Stimulated activated CD4-positive, alpha-beta T cell treated with anti-CD3 and anti-CD28 coated beads, Interleukin-1b, Interleukin-23, amount 100 ng/mL, for 48 hours (primary cell): Measurements from ENCODE around the gene KRT84.
"Not testable (repeated sequence)": the region's sequence is repeated elsewhere in the genome, so short reads cannot be mapped to it uniquely, and the experiment has no call there.

ENCODE experiments used
- DNase-seq: peaks from one replicate; pipeline ENCODE4 v3.0.0-alpha.2; 2020

KRT84 gene

DNA sequence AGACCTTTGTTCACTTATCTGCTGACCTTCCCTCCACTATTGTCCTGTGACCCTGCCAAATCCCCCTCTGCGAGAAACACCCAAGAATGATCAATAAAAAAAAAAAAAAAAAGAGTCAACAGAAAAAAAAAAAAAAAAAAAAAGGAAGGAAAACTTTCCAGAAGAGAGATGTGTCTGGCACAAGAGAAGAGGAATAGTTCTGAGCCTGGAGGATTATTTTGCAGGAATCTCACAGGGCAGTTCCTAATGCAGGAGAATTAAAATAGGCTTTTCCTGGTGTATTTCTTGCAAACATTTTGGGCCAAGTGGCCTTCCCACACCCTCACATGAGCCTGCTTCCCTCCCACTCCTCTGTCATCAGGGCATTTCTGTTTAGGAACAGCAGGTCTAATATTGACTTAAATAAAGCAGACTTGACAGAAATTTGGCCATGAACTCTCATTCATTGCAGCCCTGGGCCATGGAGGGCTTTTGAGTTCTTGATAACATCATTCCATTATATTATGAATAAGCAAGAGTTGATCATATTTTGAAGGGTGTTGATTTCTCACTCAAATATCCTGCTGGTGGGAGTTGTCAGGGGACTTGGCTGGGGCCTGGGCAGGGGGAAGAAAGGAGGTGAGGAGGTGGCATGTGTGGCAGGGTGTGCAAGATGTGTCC lies 25.3 kb upstream of the KRT84 start:
- DNase-seq = not testable (repeated sequence)

DNA sequence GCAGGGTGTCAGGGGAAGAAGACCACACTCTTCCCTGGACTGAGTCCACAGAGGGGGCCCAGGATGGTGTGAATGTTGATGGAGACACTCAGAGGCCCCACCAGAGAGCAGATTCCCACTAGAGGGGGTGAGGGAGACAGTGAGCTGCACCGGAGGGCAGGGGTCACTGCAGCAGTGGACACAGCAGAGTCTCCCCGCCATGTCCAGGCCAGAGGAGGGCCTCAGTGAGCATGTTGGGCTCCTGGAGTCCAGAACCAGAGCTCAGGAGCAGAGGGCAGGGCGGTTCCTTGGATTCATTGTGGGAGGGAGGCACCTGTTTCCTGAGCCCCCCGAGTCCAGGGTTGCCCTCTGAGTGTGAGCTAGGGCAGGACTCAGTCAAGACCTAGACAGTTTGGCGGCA lies 22.5 kb upstream of the KRT84 start:
- DNase-seq = no peak

DNA sequence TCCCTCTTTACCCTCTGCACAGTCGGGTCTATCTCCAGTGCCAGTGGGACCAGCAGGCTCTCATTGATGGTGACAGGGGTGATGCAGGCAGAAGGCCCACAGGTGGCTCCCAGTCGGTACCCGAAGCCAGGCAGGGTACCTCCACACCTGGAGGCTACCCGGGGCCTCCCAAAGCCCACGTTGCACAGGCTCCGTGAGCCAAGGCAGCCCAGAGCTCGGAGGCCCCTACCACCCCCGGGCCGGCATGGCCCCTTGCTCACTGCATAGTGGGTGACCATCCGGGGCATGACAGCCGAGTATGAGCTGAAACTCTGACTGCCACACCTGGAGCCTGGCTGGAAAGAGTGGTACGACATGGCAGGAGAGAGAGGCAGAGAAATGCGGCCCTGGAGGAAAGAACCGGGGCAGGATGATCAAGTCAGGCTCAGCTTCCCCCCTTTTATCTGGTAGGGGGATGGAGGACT lies 20.5 kb upstream of the KRT84 start, which contains the start of gene KRT82:
KRT82 (minus strand) TSS at position 414 of the 464 bp plus-strand sequence; CDS start at position 356, 58 bp downstream.
- no peak for DNase-seq

DNA sequence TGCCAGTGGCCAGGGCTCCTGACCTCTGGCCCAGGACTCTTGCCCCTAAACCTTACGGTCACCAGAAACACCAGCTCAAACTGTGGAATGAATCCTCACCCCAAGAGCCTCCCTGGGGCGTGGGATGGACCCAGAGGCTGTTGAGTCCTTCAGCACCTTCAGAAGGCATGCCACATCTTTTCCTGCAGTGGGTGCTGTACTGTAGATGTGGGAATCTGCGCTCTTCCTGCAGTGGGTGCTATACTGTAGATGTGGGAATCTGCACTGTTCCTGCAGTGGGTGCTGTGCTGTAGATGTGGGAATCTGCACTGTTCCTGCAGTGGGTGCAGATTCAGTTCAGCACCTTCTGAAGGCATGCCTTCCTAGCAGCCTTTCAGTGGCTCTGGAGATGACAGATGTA lies 19.5 kb upstream of the KRT84 start:
- no peak for DNase-seq

DNA sequence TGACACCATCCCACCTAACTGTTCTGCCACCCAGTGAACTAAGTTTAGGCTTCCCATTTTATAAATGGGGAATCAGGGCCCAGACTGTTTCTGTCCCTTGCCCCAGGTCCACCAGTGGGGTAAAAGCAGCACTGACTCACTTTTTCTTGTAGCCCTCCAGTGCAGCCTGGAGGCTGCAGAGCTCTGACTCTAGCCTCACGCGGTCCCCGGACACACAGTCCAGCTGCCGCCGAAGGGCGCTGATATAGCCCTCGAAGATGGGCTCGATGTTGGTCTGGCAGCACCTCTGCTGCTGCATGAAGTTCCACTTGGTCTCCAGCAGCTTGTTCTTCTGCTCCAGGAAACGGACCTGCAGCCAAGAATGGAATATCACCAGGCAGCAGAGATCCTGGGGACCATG lies 18.1 kb upstream of the KRT84 start:
- no peak for DNase-seq

DNA sequence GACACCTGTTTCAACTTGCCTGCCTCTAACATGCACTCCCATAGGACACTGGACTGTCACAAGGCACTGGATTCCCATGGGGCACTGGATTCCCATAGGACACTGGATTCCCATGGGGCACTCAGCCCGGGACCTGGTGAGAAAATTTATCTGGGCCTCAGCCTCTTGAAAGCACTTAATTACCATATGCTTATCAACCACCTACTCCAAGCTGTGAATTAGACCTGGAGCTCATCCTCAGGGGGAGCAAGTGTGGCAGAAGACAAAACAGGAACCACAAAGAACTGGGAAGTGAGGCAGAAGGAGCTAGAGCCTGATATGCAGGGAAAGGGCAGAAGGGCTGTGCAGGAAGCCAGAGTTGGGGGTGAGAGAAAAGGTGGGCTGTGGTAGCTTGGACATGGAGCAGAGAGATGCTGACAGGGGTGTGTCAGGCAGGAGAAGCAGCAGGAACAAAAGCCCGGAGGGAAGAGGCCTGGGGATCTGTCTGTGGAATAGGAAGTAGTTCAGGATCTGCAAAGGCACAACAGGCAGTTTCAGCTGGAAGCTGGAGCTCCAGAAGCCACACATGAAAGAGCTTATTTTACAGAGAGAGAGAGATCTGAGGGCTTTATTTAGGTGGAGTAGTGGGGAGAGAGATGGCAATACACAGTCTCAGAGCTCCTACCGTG lies 17.6 kb upstream of the KRT84 start:
- DNase-seq = no peak

DNA sequence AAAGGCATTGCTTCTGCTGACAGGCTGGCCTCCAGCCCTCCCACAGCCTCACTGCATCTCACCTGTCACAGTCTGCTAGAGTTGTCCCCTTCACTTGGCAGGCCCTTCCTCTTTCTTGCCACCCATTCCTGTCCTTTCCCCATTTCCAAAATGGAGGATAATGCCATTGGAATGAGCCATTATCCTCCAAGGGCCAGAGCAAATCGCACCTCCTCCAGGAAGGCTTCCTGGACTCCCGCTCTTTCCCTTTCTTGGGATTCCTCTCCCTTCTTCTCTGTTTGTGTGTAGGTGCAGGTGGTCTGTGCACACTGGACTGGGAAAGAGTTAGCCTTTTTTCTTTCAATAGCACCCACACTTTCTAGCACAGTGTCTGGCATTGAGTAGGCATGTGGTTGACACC lies 16.9 kb upstream of the KRT84 start:
- no peak for DNase-seq

DNA sequence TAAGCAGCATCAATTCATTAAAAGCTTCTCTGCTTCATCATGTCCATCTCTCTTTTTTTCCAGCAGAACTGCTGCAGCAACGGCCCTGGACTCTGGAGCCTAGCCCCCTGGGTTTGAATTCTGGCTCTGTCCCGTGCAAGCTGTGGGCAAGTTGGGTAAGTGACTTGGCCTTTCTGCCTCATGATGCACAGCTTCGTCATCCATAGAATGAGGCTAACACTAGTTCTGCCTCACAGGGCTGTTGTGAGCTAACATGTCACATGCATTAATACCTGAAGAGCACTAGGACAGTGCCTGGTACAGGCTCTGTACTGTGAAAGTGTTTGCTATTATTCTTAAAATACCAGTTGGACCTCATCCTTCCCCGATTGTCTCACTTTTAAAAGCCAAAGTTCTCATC lies 16.5 kb upstream of the KRT84 start:
- no peak for DNase-seq

DNA sequence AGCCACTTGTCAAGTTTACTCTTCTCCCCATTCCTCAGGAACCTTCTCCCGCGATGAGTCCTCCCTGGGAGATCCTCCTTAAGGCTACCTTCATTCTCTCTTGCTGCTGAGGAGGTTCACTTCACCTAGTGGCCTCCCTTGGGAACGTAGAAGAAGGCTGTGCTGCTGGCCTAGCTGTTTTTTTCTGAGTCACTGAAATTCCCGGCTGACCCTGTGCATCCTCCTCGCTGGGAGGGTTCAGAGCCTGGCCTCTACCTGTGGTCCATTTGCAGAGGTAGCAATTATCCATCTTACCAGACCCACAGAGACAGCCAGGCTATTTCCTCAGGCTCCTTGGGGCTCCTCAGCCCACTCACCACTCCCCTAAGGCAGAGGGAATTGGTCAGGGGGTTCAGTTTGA lies 16.1 kb upstream of the KRT84 start:
- DNase-seq = no peak

DNA sequence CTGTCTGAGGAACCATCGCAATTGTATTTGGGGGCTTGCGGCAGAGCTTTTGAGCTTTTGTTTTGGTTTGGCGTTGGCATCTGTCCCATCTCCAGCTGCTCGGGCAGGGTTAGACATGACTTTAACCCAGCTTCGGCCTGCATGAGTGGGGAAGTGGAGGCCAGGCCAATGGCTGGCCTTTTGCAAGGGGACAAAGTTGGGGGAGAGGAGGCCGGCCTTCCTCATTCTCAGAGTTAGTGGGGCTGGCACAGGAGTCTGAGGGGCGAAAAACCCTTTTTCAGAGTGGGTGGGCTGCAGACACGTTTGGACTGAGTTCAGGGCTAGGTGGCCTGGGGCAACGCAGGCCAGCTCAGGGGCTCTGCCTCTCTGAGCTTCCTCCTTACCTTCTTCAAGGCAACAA lies 15.5 kb upstream of the KRT84 start:
- DNase-seq = no peak

DNA sequence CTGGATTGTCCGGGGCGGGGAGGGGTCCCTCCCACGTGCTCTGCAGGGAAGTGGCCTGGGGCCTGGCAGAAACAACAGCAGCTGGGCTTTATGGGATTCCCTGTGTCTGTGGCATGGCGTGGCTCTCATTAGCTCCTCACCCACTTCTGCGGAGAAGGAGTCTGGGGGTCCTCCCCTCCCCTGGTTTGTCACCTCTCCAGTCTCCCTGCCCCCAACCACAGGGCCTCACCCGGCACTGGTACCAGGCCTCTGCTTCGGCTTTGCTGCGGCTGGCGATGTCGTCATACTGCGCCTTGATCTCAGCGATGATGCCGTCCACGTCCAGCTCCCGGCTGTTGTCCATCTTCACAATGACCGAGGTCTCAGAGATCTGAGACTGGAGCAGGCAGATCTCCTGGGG lies 14.3 kb upstream of the KRT84 start:
- no peak for DNase-seq

DNA sequence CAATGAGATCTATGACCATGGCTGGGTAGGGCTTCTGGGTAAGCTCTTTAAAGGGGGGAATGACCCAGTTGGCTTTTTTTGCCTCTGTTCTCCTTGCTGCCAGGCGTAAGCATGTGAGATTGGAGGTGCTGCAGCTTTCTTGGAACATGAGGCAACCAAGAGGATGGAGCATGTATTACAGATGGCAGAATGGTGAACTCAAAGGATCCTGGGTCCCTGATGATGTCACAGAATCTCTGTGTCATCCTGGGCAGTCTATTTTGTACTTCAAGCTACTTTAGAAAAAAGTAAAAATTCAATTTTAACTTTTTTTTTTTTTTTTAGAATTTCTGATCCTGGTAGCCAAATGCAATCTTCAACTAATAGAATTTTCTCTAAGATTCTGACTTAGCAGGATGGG lies 12.7 kb upstream of the KRT84 start:
- DNase-seq = no peak

DNA sequence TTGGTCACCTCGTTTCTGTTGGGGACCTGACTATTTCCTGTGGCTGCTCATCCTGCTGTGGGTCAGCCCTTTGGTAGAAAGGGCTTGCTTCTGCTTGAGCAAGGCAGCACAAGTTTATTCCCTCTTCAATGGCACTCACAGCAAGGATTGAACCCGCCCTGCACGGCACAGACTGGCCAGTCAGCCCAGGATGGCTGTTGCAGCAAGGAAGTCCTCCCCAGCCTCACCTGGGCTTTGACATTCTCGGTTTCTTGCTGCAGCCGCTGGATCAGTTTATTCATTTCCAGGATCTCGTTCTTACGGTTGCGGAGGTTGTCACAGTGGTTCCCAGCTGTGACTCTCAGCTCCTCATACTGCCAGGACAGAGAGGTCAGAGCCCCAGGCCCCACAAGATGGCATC lies 11.2 kb upstream of the KRT84 start:
- DNase-seq = no peak

DNA sequence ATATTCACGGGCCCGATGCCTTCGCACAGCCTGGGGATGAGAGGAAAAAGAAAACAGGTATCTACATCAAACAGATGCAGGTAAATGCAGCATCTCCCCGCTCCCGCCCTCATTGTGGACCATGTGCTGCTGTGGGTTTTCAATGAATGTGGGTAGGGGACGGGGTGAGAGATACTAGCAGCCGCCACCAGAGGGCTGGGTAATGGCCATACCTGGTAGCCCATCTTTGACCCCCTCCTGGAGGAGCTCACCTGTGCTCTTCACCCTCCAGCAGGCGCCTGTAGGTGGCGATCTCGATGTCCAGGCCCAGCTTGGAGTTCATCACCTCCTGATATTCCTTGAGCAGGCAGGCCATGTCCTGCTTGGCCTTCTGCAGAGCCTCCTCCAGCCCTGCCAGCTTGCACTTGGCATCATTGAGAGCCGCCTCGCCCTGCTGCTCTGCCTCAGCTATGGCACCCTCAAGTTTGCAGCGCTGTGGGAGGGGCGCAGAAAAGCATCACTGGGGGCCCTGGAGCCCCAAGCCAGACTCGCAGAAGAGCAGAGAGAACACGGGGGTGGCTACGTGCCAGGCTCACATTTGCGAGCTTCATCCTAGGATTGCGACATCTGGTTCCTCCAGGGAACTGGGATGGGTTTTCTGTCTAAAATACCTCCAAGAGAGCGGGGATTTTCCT lies 10.4 kb upstream of the KRT84 start:
- DNase-seq = no peak

DNA sequence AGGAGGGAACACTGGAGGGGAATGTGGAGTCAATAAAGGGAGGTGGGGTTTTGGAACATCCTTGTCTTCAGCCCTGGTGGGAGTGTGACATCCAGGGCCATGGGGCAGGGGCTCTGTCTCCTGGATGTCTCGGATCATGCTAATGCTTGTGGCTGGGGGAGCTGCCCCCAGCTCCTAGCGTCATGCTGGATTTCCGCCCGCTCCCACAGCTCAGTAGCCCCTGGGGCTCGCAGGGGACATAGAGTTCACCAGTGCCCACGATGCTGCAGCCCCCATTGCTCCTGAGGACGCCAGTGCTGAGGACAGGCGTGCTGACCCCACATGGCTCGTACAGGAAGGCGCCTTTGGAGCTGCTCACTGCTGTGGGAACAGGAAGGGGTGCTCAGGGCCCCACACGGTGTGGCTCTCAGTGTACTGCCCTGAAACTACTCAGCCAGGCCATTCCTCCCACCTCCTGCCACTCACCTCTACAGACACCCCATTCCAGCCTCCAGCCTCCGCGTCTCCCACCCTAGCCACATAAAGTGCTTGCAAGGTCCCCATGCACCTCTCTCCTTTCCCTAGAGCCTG lies 9.5 kb upstream of the KRT84 start:
- DNase-seq = no peak

DNA sequence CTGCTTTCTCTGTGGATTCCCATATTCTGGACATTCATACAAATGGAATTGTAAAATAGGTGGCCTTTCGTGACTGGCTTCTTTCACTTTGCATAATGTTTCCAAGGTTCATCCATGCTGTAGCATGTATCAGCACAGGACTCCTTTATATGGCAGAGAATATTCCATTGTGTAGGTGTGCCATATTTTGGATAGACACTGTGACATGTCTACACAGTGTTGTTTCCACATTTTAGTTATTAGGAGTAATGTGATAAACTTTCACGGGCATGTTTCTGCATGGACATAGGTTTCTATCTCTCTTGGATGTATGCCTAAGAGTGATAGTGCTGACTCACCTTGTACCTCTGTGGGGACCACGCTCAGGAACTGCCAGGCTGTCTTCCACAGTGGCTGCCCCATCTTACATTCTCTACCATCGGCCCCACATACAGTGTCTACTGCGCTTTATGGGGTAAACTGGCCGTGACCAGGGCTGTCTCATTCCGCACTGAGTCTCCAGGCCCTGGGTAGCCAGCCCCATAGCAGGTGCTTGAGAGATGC lies 7.1 kb upstream of the KRT84 start:
- DNase-seq = no peak

DNA sequence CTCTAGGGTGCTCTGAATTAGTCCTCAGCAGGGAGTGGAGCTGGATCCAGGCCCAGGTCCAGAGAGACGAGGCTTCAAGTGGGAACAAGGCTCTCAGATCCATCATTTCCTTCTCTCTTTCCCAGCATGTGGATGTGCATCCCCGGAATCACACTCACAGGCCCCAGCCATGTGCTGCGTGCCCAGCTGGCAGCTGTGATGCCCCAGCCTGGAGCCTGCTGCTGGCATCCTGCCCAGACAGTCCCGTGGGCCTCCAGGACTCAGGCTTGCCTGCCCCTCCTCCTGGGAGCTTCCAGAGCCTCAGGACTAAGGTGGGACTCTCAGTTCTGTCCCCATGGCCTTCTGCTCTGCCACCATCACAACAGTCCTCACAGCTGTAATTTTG lies 6.2 kb upstream of the KRT84 start:
- DNase-seq = no peak

DNA sequence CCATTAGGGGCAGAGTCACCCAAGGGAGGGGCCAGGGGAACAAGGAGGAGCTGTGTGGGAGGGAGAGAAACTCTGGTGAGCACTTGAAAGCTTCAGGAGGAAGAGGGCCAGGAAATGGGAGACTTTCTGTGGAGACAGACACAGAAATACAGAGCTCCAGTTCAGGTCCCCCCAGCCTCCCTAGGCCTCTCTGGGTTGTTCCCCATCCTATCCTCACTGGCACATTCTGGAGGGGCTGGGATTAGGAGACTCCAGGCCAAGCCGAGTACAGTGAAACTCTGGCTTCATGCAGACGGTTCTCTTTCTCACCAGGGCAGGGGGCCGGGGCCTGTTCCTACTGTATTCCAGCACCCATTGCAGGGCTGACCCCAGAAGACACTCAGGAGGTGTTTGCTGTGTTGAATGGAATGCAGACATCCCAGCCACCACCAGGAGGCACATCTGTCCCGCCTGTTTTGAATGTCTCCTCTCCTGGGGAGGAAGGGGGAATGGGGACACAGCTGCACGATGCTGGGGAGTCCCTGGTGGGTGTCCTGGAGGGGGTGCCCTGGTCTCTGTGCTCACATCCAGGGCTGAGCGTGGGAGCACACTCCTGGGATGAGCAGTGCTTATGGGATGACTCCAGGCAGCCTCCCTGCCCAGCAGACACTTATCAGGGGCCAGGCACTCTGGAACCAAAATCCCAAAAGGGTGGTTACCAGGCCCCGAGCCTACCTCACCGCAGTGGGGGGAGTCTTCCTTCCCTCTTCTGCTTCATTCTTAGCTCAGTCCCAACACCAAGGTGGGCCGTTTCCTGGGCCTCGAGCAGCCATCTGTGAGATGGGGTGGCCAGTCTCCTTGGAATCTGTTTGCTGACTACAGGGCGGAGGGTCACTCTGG lies 5.5 kb upstream of the KRT84 start:
- DNase-seq = no peak

DNA sequence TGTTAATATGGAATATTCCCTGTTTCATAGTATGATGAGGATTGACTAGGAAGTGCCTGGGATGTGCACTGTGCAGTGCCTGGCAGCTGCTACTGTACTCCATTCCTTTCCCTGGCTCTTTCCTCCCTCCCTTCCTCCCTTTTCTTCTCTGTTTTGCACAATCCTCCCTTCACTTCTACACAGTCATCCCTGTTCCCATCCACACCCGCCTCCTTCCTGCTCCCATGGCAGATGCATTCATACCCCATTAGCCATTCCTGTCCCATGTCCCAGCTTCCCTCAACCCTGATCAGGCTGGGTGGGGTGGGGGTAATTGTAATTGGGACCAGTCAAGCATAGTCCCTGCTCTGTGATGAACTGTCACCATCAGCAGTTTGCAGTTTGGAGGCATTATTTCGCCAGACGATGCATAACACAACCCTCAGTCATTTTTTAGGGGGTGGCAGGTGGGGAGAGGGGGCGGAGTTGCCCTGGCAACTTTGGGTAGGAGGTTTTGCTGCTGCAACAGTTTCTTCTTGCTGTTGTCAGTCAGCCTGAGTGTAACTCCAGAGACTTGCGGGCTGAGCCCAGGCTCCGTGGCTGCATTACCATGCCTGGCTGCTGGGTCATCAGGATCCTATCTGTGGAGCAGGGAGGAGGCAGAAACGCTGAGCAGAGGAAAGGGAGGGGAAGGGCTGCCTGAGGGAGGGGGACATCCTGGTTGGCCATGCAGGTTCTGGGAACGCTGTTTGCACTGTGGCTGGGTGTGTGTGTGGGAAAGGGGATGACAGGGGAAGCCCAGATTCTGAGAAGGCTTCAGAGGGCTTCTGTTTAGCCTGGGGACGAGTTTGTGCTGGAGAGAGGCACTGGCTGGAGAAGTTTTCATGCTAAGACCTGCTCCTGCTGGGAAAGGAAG lies 4.1 kb upstream of the KRT84 start:
- DNase-seq = no peak

DNA sequence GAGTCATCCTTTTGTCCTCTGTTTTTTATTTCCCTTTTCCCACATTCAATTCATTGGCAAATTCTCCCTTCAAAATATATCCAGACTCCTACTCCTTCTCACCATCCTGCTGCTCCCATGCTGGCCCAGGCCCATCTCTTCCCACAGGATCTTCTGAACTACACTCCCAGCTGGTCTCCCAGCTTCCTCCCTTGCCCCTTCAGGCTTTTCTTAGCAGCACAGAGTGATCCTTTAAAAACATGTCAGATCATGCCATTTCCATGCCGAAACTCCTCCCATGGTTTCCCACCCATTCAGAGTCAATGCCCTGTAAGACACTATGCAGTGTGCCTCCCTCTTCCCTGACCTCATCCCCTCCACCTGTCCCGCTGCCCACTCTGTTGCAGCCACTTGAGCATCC lies 2.4 kb upstream of the KRT84 start:
- DNase-seq = no peak

DNA sequence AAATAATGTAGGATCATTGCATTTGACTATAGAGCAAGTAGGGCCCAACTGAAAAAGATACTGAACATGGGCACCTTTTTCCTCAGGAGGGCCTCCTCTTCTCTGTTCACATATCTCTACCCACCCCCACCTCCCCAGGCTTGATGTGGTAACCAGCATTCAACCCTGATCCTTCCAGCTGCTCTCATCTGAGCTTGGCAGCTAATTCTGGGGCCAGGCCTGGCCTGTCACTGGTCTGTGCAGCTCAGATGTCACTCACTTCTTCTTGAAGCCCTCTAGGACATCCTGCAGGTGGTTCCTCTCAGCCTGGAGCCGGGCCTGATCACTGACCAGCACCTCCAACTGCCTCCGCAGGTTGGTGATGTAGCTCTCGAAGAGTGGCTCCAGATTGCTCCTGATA lies 2.1 kb downstream of the KRT84 start:
- DNase-seq = no peak

DNA sequence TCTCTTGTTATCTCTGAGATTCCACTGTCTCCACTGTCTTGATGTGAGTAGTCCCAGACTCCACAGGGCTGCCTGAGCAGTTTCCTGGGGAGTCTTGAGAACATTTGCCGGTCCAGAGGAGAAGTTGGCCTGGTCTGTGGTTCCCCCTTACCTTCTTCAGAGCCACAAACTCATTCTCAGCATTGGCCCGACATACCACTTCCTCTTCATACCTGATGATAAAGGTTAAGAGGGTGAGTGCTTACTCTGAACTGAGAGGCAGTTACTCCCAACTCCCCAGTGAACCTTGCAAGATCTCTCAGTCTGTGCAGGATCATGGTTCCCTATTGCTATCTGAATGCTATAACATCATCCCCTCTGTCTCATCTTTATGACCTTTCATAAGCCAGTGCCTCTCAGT lies 2.6 kb downstream of the KRT84 start:
- DNase-seq = no peak
